SJCRH30 (cell line): ENCODE data around the gene POLR2L. TPM values are rescaled to one million over a fixed set of nuclear protein-coding genes. Genes with fewer than 3 reads are reported as not detected.

ENCODE experiments used
- DNase-seq, 2 experiments: peaks; one replicate each; pipeline ENCODE4 v3.0.0-alpha.2; 2015 to 2020
- H3K27ac ChIP-seq: fragments of 250-450 bp; sonication (Bioruptor Pico); 2 replicates; pipeline ENCODE4 v1.5.1; 2020; ENCODE audit warnings: mild to moderate bottlenecking, moderate library complexity
- H3K27me3 ChIP-seq: fragments of 250-450 bp; sonication (Bioruptor Pico); 2 replicates; pipeline ENCODE4 v1.5.1; 2020; ENCODE audit warnings: mild to moderate bottlenecking, moderate library complexity
- H3K36me3 ChIP-seq: fragments of 250-450 bp; sonication (Bioruptor Pico); 2 replicates; pipeline ENCODE4 v1.5.1; 2020; ENCODE audit warnings: mild to moderate bottlenecking, moderate library complexity
- H3K4me1 ChIP-seq: fragments of 250-450 bp; sonication (Bioruptor Pico); 2 replicates; pipeline ENCODE4 v1.5.1; 2020; ENCODE audit warnings: mild to moderate bottlenecking, moderate library complexity
- H3K4me3 ChIP-seq: fragments of 250-450 bp; sonication (Bioruptor Pico); 2 replicates; pipeline ENCODE4 v1.5.1; 2020; ENCODE audit warnings: mild to moderate bottlenecking, moderate library complexity
- H3K9me3 ChIP-seq: fragments of 250-450 bp; sonication (Bioruptor Pico); replicated peaks from 2 replicates; pipeline ENCODE4 v1.5.1; 2020; ENCODE audit warnings: mild to moderate bottlenecking, moderate library complexity
- total RNA-seq: library from RNA; depleted of rRNA; stranded (reverse); fragments of >200 nt; shearing (Covaris generic); gene quantifications from 2 replicates; pipeline ENCODE4 v1.2.3, GENCODE V29; 2014

The POLR2L gene
- total RNA-seq, 1 experiment from 2014 or later: 292 TPM

GRCh38 chr11:854601-855329 is 12.4 kb upstream of the POLR2L start:
- H3K36me3 ChIP-seq: no peaks in the 10 kb centered on the region
- H3K27ac ChIP-seq: no peak overlapping the region
- H3K4me3 ChIP-seq: no peak overlapping the region
- H3K9me3 ChIP-seq: no peaks in the 10 kb centered on the region
- H3K4me1 ChIP-seq: peaks cover 10% of the 10 kb centered on the region; the same call in 1 of the 2 replicates
- H3K27me3 ChIP-seq: no peaks in the 10 kb centered on the region
- DNase-seq: no peak

GRCh38 chr11:853682-854448 is 11.5 kb upstream of the POLR2L start:
- Histone ChIP-seq H3K4me3 (no peak overlapping the region), H3K4me1 (peaks cover 7% of the 10 kb centered on the region; the same call in 1 of the 2 replicates), H3K9me3 (no peaks in the 10 kb centered on the region), H3K27me3 (no peaks in the 10 kb centered on the region), H3K27ac (no peak overlapping the region), H3K36me3 (peaks cover under 1% of the 10 kb centered on the region; the same call in 1 of the 2 replicates)
- no peak for DNase-seq

GRCh38 chr11:852762-853161 is 10.4 kb upstream of the POLR2L start:
- DNase-seq: no peak
- H3K27ac ChIP-seq: no peak overlapping the region
- H3K36me3 ChIP-seq: peaks cover 4% of the 10 kb centered on the region; the same call in 1 of the 2 replicates
- no peaks in the 10 kb centered on the region for H3K27me3 ChIP-seq
- peaks cover 7% of the 10 kb centered on the region; the same call in 1 of the 2 replicates for H3K4me1 ChIP-seq
- H3K4me3 ChIP-seq: no peak overlapping the region
- no peaks in the 10 kb centered on the region for H3K9me3 ChIP-seq

GRCh38 chr11:850775-851763 is 8.7 kb upstream of the POLR2L start:
- Histone ChIP-seq H3K4me3 (no peak overlapping the region), H3K27ac (no peak overlapping the region), H3K27me3 (no peaks in the 10 kb centered on the region), H3K9me3 (no peaks in the 10 kb centered on the region), H3K36me3 (peaks cover 4% of the 10 kb centered on the region; the same call in 1 of the 2 replicates), H3K4me1 (peaks cover 4% of the 10 kb centered on the region; the same call in 1 of the 2 replicates)
- DNase-seq: no peak

- no peaks in the 10 kb centered on the region for H3K9me3 ChIP-seq
- H3K27me3 ChIP-seq: no peaks in the 10 kb centered on the region
- H3K4me1 ChIP-seq: peaks cover 11% of the 10 kb centered on the region
- DNase-seq: no peak
- no peak overlapping the region for H3K4me3 ChIP-seq
- peaks cover 4% of the 10 kb centered on the region; the same call in 1 of the 2 replicates for H3K36me3 ChIP-seq
- H3K27ac ChIP-seq: no peak overlapping the region
Measured at GRCh38 chr11:849951-850774, 7.8 kb upstream of the POLR2L start.

GRCh38 chr11:849104-849824 is 6.9 kb upstream of the POLR2L start:
- Histone ChIP-seq H3K36me3 (peaks cover 4% of the 10 kb centered on the region; the same call in 1 of the 2 replicates), H3K27me3 (no peaks in the 10 kb centered on the region), H3K4me1 (peaks cover 16% of the 10 kb centered on the region), H3K9me3 (no peaks in the 10 kb centered on the region), H3K4me3 (no peak overlapping the region), H3K27ac (no peak overlapping the region)
- DNase-seq: no peak

GRCh38 chr11:848380-848931 is 6.1 kb upstream of the POLR2L start:
- peak in 1 of 2 experiments; percentile 49 for DNase-seq
- Histone ChIP-seq H3K4me1 (peaks cover 20% of the 10 kb centered on the region), H3K4me3 (no peak overlapping the region), H3K27me3 (no peaks in the 10 kb centered on the region), H3K36me3 (peaks cover 4% of the 10 kb centered on the region; the same call in 1 of the 2 replicates), H3K9me3 (no peaks in the 10 kb centered on the region), H3K27ac (no peak overlapping the region)

GRCh38 chr11:847876-848275 is 5.5 kb upstream of the POLR2L start:
- Histone ChIP-seq H3K36me3 (peaks cover 4% of the 10 kb centered on the region; the same call in 1 of the 2 replicates), H3K27me3 (no peaks in the 10 kb centered on the region), H3K4me3 (no peak overlapping the region), H3K4me1 (peaks cover 20% of the 10 kb centered on the region), H3K27ac (no peak overlapping the region), H3K9me3 (no peaks in the 10 kb centered on the region)
- no peak for DNase-seq

- Histone ChIP-seq H3K27me3 (no peaks in the 10 kb centered on the region), H3K4me1 (peaks cover 20% of the 10 kb centered on the region), H3K27ac (no peak overlapping the region), H3K9me3 (no peaks in the 10 kb centered on the region), H3K36me3 (peaks cover 4% of the 10 kb centered on the region; the same call in 1 of the 2 replicates), H3K4me3 (no peak overlapping the region)
- no peak for DNase-seq
Measured at GRCh38 chr11:846496-847098, 4.3 kb upstream of the POLR2L start.

GRCh38 chr11:845872-846495 is 3.7 kb upstream of the POLR2L start:
- Histone ChIP-seq H3K4me1 (peaks cover 24% of the 10 kb centered on the region), H3K4me3 (no peak overlapping the region), H3K36me3 (peaks cover 6% of the 10 kb centered on the region), H3K27ac (no peak overlapping the region; the same call in 1 of the 2 replicates), H3K27me3 (no peaks in the 10 kb centered on the region), H3K9me3 (no peaks in the 10 kb centered on the region)
- peak in 1 of 2 experiments; percentile 48 for DNase-seq

- peak overlapping the region; percentile 99 for H3K27ac ChIP-seq
- DNase-seq: peak; percentile 84 to 91
- H3K9me3 ChIP-seq: no peaks in the 10 kb centered on the region
- no peaks in the 10 kb centered on the region for H3K27me3 ChIP-seq
- H3K4me3 ChIP-seq: peak overlapping the region; percentile 96
- peaks cover 25% of the 10 kb centered on the region for H3K4me1 ChIP-seq
- peaks cover 16% of the 10 kb centered on the region for H3K36me3 ChIP-seq
Measured at GRCh38 chr11:844693-845644, 2.6 kb upstream of the POLR2L start.
